Upper lobe of right lung (tissue), 1 donor: ENCODE data around the gene FAM163B. TPM values are rescaled to one million over a fixed set of nuclear protein-coding genes. Genes with fewer than 3 reads are reported as not detected.

Experiments
- ATAC-seq: fragments of 200-7000 bp; cut with Tn5 transposase; one replicate; pipeline ENCODE4 v1.9.1; 2020; ENCODE audit warnings: mild to moderate bottlenecking, moderate library complexity
- DNase-seq: peaks from one replicate; pipeline ENCODE4 v3.0.0-alpha.2; 2020
- H3K27ac ChIP-seq: fragments of 200-600 bp; one replicate; pipeline ENCODE4 v1.8.0; 2022
- H3K27me3 ChIP-seq: fragments of 200-600 bp; one replicate; pipeline ENCODE4 v1.8.0; 2022; ENCODE audit warnings: mild to moderate bottlenecking
- H3K36me3 ChIP-seq: fragments of 200-600 bp; one replicate; pipeline ENCODE4 v1.8.0; 2022
- H3K4me1 ChIP-seq: fragments of 200-600 bp; one replicate; pipeline ENCODE4 v1.8.0; 2022
- H3K4me3 ChIP-seq: fragments of 200-600 bp; one replicate; pipeline ENCODE4 v1.8.0; 2022; ENCODE audit warnings: mild to moderate bottlenecking
- H3K9me3 ChIP-seq: fragments of 200-600 bp; one replicate; pipeline ENCODE4 v1.8.0; 2022
- intact Hi-C: fragments of 100-400 bp; cut with DNase I; formaldehyde crosslinking; loops from one replicate; pipeline ENCODE4 v1.11.0; 2022
- total RNA-seq: library from RNA; stranded (reverse); fragmentation: NEBNext Ultra II Directional; extraction: Animal tissue kit (Norgen Biotek cat#: 25700); gene quantifications from one replicate; pipeline ENCODE4 v1.2.1, GENCODE V29; 2021
- TF ChIP-seq, protein P1 (sequence below): fragments of 200-600 bp; IDR thresholded peaks from one replicate; pipeline ENCODE4 v1.8.0; 2022; ENCODE audit warnings: antibody characterized with exemption
- donor health status: DM: no; HTN: yes; CAD: no; lungs with severe emphysema.

The FAM163B gene
- total RNA-seq, 1 donor from 2014 or later, result not detected

GRCh38 chr9:133645021-133645765 lies 36.0 kb upstream of the FAM163B start:
- TF ChIP-seq, protein P1, sequence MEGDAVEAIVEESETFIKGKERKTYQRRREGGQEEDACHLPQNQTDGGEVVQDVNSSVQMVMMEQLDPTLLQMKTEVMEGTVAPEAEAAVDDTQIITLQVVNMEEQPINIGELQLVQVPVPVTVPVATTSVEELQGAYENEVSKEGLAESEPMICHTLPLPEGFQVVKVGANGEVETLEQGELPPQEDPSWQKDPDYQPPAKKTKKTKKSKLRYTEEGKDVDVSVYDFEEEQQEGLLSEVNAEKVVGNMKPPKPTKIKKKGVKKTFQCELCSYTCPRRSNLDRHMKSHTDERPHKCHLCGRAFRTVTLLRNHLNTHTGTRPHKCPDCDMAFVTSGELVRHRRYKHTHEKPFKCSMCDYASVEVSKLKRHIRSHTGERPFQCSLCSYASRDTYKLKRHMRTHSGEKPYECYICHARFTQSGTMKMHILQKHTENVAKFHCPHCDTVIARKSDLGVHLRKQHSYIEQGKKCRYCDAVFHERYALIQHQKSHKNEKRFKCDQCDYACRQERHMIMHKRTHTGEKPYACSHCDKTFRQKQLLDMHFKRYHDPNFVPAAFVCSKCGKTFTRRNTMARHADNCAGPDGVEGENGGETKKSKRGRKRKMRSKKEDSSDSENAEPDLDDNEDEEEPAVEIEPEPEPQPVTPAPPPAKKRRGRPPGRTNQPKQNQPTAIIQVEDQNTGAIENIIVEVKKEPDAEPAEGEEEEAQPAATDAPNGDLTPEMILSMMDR, result no peak
- H3K4me1 ChIP-seq, result no peaks in the 10 kb centered on the region
- intact Hi-C loops, result no loop called here
- no peaks in the 10 kb centered on the region for H3K9me3 ChIP-seq
- DNase-seq (no peak), ATAC-seq (no peak)
- H3K4me3 ChIP-seq, result no peak overlapping the region
- peaks cover 9% of the 10 kb centered on the region for H3K27me3 ChIP-seq
- H3K27ac ChIP-seq, result no peak overlapping the region
- no peaks in the 10 kb centered on the region for H3K36me3 ChIP-seq

GRCh38 chr9:133643978-133644760 lies 35.0 kb upstream of the FAM163B start:
- no peak overlapping the region for H3K27ac ChIP-seq
- no peaks in the 10 kb centered on the region for H3K9me3 ChIP-seq
- H3K4me1 ChIP-seq, result no peaks in the 10 kb centered on the region
- H3K36me3 ChIP-seq, result no peaks in the 10 kb centered on the region
- no peak overlapping the region for H3K4me3 ChIP-seq
- DNase-seq (no peak), ATAC-seq (no peak)
- TF ChIP-seq, protein P1, result no peak
- intact Hi-C loops, result no loop called here
- peaks cover under 1% of the 10 kb centered on the region for H3K27me3 ChIP-seq

DNA sequence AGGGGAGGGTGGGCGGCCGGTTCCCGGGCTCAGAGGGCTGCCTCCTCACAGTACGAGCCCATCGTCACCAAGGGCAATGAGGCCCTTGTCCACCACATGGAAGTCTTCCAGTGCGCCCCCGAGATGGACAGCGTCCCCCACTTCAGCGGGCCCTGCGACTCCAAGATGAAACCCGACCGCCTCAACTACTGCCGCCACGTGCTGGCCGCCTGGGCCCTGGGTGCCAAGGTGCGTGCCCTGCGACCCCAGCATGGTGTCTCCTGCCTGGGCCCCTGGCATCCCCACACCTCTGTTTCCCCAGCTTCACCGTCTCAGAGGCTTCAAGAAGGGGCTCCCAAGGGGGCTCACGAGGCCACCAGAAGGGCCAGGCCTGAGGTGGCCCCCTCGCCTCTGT lies 34.2 kb upstream of the FAM163B start:
- DNase-seq (no peak), ATAC-seq (no peak)
- H3K9me3 ChIP-seq, result no peaks in the 10 kb centered on the region
- intact Hi-C loops, result no loop called here
- TF ChIP-seq, protein P1, result no peak
- no peak overlapping the region for H3K27ac ChIP-seq
- no peaks in the 10 kb centered on the region for H3K4me1 ChIP-seq
- no peaks in the 10 kb centered on the region for H3K36me3 ChIP-seq
- no peak overlapping the region for H3K4me3 ChIP-seq
- no peaks in the 10 kb centered on the region for H3K27me3 ChIP-seq

DNA sequence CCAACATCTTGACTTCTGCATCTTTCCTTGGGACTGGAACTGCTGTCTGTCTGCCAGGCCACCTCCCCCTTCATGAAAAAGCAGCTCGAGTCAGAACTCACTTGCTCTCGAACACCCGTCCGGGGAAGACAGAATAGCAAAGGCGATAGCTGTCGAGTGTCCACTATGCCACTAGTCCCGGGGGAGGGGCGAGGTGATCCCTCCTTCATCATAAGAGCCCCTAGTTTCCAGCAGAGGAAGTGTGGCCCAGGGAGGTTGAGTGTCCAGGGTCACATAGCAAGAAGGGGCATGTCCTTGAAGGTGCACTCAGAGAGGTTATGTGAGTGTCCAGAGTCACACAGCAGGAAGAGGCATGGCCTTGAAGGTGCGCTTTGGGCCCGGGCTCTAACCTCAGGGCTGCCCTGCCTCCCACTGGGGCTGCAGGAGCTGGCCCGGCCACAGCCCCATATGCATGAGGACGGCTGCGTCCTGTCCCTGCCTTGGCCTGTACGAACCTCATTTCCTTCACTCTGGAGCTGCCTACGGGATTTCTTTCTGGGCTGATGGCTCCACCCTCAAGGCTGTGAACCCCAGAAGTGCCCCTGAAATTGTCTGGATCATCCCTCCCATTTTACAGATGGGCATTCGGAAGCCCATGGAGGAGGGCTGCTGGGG lies 33.6 kb upstream of the FAM163B start:
- H3K36me3 ChIP-seq, result no peaks in the 10 kb centered on the region
- no peaks in the 10 kb centered on the region for H3K4me1 ChIP-seq
- intact Hi-C loops, result no loop called here
- TF ChIP-seq, protein P1, result no peak
- ATAC-seq (no peak), DNase-seq (no peak)
- no peaks in the 10 kb centered on the region for H3K9me3 ChIP-seq
- no peak overlapping the region for H3K27ac ChIP-seq
- no peaks in the 10 kb centered on the region for H3K27me3 ChIP-seq
- H3K4me3 ChIP-seq, result no peak overlapping the region

DNA sequence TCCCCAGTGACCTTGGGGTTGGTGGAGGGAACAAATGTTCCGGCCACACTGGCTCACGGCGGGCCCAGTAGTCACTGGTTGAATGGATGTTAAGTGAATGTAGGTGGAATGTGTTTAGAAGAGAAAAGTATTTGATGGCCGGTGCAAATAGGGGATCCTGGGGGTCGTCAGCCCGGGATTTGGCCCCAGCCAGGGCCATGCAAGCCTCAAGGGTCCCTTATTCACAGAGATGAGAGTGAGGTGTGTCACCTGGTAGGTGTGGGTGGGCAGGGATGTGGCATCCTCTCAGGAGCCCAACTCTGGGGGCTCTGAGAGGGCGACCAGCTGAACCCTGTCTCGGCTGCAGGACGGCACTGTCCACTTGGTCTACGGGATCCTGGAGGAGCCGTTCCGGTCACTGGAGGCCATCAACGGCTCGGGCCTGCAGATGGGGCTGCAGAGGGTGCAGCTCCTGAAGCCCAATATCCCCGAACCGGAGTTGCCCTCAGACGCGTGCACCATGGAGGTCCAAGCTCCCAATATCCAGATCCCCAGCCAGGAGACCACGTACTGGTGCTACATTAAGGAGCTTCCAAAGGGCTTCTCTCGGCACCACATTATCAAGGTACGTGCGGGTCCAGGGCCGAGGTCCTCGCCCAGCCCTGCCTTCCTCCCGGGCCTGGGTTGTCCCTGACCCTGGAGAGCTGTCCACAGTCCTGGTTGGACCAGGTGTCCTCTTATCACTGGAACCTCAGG lies 32.8 kb upstream of the FAM163B start:
- no peak overlapping the region for H3K27ac ChIP-seq
- no peaks in the 10 kb centered on the region for H3K27me3 ChIP-seq
- TF ChIP-seq, protein P1, result no peak
- ATAC-seq (no peak), DNase-seq (no peak)
- H3K4me3 ChIP-seq, result no peak overlapping the region
- H3K4me1 ChIP-seq, result no peaks in the 10 kb centered on the region
- H3K9me3 ChIP-seq, result no peaks in the 10 kb centered on the region
- no peaks in the 10 kb centered on the region for H3K36me3 ChIP-seq
- intact Hi-C loops, result no loop called here
